Activated B cell treated with CpG ODN at 0.5 μM for 24 hours (primary cell): ENCODE results near the gene SP140. TPM values are rescaled to one million over a fixed set of nuclear protein-coding genes. Genes with fewer than 3 reads are reported as not detected.

Experiments
- ATAC-seq: fragments of 200-7000 bp; cut with Tn5 transposase; one replicate; pipeline ENCODE4 v1.10.0; 2021; ENCODE audit warnings: low read depth, mild to moderate bottlenecking, moderate library complexity
- CTCF ChIA-PET: fragments of 350-600 bp; sonication (Branson Sonifier 250); formaldehyde crosslinking; loops from one replicate; lab custom pipeline; 2021; ENCODE audit warnings: antibody characterized with exemption; lab: Charles Lee
- POLR2A ChIA-PET: fragments of 350-600 bp; sonication (Branson Sonifier 250); formaldehyde crosslinking; loops from one replicate; lab custom pipeline; 2021; ENCODE audit warnings: antibody characterized with exemption; lab: Charles Lee
- DNase-seq: peaks from one replicate; pipeline ENCODE4 v3.0.0; 2022
- H3K27ac Mint-ChIP-seq: one replicate; pipeline ENCODE4 v1.8.0; 2020; ENCODE audit warnings: mixed read lengths
- H3K27me3 Mint-ChIP-seq: one replicate; pipeline ENCODE4 v1.8.0; 2021; ENCODE audit warnings: mixed read lengths
- H3K36me3 Mint-ChIP-seq: one replicate; pipeline ENCODE4 v1.8.0; 2021; ENCODE audit warnings: low read depth, mixed read lengths
- H3K4me1 Mint-ChIP-seq: one replicate; pipeline ENCODE4 v1.8.0; 2021; ENCODE audit warnings: mixed read lengths
- H3K4me3 Mint-ChIP-seq: one replicate; pipeline ENCODE4 v1.8.0; 2020; ENCODE audit warnings: mild to moderate bottlenecking, mixed read lengths
- H3K9me3 Mint-ChIP-seq: one replicate; pipeline ENCODE4 v1.8.0; 2020; ENCODE audit warnings: mixed read lengths
- intact Hi-C: fragments of 100-400 bp; cut with micrococcal nuclease; formaldehyde crosslinking; loops from one replicate; pipeline ENCODE4 v1.15.1; 2024
- total RNA-seq: library from RNA; stranded (reverse); gene quantifications from 2 replicates; pipeline ENCODE4 v1.2.3, GENCODE V29; 2022
- TF ChIP-seq, protein P1 (sequence below): fragments of 200-600 bp; IDR thresholded peaks from one replicate; pipeline ENCODE4 v1.8.0; 2022; ENCODE audit warnings: antibody characterized with exemption, mild to moderate bottlenecking

SP140 gene
- total RNA-seq, 1 donor from 2014 or later: 330 TPM

DNA sequence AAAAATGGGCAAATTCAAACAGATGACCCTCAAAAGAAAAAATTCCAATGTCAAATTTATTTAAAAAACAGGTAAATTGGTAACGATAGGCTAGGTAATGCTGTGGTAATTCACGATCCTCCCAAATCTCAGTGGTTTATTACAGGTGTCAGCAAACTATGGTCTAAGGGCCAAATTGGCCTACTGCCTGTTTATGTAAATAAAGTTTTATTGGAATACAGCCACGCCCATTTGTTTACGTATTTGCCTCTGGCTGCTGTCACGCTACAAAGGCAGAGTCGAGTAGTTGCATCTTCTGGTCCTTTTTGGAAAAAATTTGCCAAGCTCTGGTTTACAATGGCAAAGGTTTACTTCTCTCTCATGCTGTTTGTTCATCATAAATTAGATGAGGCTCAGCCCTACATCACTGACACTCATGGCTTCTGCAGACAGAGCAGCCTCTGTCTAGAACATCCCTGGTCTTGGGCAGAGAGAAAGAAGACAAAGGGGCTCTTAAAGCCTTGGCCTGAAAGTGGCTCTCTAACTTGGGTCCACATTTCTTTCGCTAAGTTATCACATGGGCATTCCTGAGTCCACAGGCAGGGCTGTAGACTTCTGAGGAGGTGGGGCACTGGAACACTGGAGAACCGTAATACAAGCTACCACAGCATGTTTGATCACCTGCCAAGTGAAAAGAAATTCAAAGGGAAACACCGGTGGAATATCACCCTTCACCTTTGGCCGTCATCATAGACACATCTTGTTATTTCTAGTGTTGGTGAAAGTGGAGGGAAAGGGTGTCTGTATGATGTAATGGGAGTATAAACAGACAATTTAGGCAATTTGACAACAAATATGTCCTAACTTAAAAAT, 40.6 kb upstream of the SP140 start:
- ChIA-PET CTCF (no interaction called here), POLR2A (no interaction called here)
- peak overlapping the region; percentile 70 for H3K27ac Mint-ChIP-seq
- ATAC-seq (no peak), DNase-seq (no peak)
- TF ChIP-seq, protein P1, sequence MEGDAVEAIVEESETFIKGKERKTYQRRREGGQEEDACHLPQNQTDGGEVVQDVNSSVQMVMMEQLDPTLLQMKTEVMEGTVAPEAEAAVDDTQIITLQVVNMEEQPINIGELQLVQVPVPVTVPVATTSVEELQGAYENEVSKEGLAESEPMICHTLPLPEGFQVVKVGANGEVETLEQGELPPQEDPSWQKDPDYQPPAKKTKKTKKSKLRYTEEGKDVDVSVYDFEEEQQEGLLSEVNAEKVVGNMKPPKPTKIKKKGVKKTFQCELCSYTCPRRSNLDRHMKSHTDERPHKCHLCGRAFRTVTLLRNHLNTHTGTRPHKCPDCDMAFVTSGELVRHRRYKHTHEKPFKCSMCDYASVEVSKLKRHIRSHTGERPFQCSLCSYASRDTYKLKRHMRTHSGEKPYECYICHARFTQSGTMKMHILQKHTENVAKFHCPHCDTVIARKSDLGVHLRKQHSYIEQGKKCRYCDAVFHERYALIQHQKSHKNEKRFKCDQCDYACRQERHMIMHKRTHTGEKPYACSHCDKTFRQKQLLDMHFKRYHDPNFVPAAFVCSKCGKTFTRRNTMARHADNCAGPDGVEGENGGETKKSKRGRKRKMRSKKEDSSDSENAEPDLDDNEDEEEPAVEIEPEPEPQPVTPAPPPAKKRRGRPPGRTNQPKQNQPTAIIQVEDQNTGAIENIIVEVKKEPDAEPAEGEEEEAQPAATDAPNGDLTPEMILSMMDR: no peak
- H3K27me3 Mint-ChIP-seq: no peaks in the 10 kb centered on the region
- H3K4me1 Mint-ChIP-seq: peaks cover 8% of the 10 kb centered on the region
- H3K4me3 Mint-ChIP-seq: no peak overlapping the region
- H3K9me3 Mint-ChIP-seq: no peaks in the 10 kb centered on the region
- intact Hi-C loops: no loop called here
- peaks cover 87% of the 10 kb centered on the region for H3K36me3 Mint-ChIP-seq

DNA sequence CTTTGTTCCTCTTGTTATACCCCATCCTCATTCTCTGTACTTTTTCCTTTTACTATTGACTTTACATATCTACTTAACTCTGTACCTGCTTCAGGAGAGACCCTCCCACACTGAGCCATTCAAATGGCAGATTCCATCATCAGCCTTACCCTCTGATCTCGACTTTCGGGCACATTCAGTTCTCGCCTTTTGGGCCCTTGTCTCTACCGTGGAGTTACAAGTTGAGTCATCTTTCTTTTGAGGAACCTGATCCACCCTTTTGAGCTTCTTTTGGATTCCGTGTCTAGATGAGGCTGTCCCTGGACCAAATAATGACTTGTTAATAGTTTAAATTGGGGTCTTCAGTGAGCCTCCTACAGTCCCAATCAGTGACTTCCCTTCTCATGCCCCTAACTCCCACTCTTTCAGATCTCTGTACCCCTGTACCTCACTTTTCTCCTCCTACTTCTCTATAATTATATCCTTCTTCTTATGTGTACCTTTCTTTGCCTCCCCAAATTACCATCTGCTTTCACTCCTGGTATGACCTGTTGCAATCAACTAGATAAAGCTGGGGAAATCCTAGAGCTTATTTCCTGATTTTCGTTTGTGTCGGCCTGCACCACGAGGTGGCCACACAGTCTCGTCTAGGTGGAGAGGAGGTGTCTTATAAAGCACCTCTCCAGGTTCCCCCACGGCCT, 23.0 kb upstream of the SP140 start:
- Mint-ChIP-seq H3K36me3 (peaks cover 78% of the 10 kb centered on the region), H3K4me1 (peaks cover 42% of the 10 kb centered on the region), H3K4me3 (peak overlapping the region; percentile 76), H3K27me3 (no peaks in the 10 kb centered on the region), H3K9me3 (no peaks in the 10 kb centered on the region), H3K27ac (peak overlapping the region; percentile 87)
- POLR2A ChIA-PET: interaction anchor here (0.7 to 12.9 kb wide), 24 partner anchors 16 to 595 kb away, joined by 3 to 268 read pairs (median 8); partner anchors contain the start of genes CAB39, SP110, SP140 and SP140L
- ATAC-seq: peak; percentile 70
- TF ChIP-seq, protein P1: no peak
- intact Hi-C loops: loop anchor here (1.0 to 2.0 kb wide), 10 partner anchors 32 to 596 kb away; partner anchors contain the start of genes CAB39 and SP100
- CTCF ChIA-PET: interaction anchor here (0.6 to 2.8 kb wide), 52 partner anchors 11 to 596 kb away, joined by 3 to 17 read pairs (median 4); partner anchors contain the start of genes SP100, SP110, SP140 and SP140L
- peak; percentile 39 for DNase-seq

DNA sequence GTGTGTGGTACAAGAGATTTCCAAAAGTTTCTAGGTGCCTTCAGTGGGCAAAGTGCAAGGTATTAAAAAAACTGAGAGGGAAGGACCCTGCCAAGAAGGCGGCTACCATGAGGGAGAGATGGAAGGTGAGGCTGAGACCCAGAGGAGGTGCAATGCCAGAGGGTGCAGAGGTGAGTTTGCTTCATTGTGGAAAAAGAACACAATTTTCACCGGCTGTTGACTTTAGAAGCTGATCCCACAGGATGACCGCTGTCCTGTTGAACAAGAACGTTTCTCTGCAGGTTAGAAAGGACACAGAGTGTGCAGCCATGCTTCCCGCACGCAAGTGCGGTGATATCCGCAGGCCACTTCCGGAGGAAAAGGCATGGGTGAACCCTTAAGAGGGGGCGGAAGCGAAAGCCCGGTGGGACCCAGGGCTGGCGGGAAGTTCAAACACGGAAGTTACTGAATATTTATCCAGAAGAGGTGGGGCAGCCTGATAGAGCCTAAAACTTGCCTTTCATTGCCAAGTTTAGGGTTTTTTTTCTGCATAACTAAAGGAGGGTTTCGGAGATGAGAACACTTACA, 22.3 kb upstream of the SP140 start:
- peak overlapping the region; percentile 87 for H3K27ac Mint-ChIP-seq
- H3K9me3 Mint-ChIP-seq: no peaks in the 10 kb centered on the region
- POLR2A ChIA-PET: interaction anchor here (0.7 to 12.9 kb wide), 26 partner anchors 15 to 595 kb away, joined by 3 to 268 read pairs (median 8); partner anchors contain the start of genes CAB39, SP110, SP140 and SP140L
- peaks cover 42% of the 10 kb centered on the region for H3K4me1 Mint-ChIP-seq
- CTCF ChIA-PET: interaction anchor here (0.6 to 2.8 kb wide), 48 partner anchors 10 to 595 kb away, joined by 3 to 17 read pairs (median 4); partner anchors contain the start of genes SP100, SP110, SP140 and SP140L
- intact Hi-C loops: loop anchor here (1.0 to 2.0 kb wide), 10 partner anchors 31 to 595 kb away; partner anchors contain the start of genes CAB39 and SP100
- peak; percentile 50 for ATAC-seq
- TF ChIP-seq, protein P1: no peak
- H3K4me3 Mint-ChIP-seq: peak overlapping the region; percentile 76
- peaks cover 73% of the 10 kb centered on the region for H3K36me3 Mint-ChIP-seq
- peak; percentile 67 for DNase-seq
- no peaks in the 10 kb centered on the region for H3K27me3 Mint-ChIP-seq

DNA sequence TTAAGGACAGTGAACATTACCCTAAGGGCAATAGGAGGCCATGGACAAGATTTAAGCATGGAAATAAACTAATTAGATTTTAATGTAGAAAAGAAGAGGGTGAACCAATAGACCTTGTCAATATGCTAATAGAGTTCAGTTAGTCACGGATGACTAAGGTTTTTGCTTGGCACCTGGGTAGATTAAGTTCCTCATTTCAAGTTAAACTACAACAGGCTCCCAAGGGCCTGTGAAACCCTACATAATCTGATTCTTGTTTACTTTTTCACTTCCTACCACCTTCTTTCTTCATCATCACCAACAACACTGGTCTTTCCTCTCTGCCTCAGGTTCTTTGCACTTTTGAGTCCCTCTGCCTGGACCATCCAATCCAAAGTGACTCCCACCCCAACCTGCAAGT, 20.5 kb upstream of the SP140 start:
- ChIA-PET POLR2A (interaction anchor here (0.6 to 12.9 kb wide), 12 partner anchors 13 to 418 kb away, joined by 3 to 268 read pairs (median 6); partner anchors contain the start of genes SP110, SP140 and SP140L), CTCF (interaction anchor here (0.5 to 1.1 kb wide), 3 partner anchors 21 to 197 kb away, joined by 3 read pairs; partner anchors contain the start of gene SP140)
- peaks cover 57% of the 10 kb centered on the region for H3K36me3 Mint-ChIP-seq
- H3K9me3 Mint-ChIP-seq: no peaks in the 10 kb centered on the region
- intact Hi-C loops: loop anchor here (1.0 to 5.0 kb wide), 3 partner anchors 14 to 1187 kb away; partner anchors contain the start of gene SP110
- TF ChIP-seq, protein P1: no peak
- H3K27me3 Mint-ChIP-seq: no peaks in the 10 kb centered on the region
- H3K4me1 Mint-ChIP-seq: peaks cover 42% of the 10 kb centered on the region
- DNase-seq (no peak), ATAC-seq (peak; percentile 56)
- H3K4me3 Mint-ChIP-seq: peak overlapping the region; percentile 58
- peak overlapping the region; percentile 90 for H3K27ac Mint-ChIP-seq
